OCI-LY1 (cell line): ENCODE data around the gene BMP7.

Source experiments
- H2AFZ ChIP-seq: fragments of 200-600 bp; sonication (generic), shearing (Covaris generic); 2 replicates; pipeline ENCODE4 v1.6.0; 2014; ENCODE audit warnings: antibody characterized with exemption, mild to moderate bottlenecking, low read length
- H3F3A ChIP-seq: fragments of 200-600 bp; sonication (generic), shearing (Covaris generic); 2 replicates; pipeline ENCODE4 v1.6.0; 2014; ENCODE audit warnings: mild to moderate bottlenecking, antibody characterized with exemption, low read length, moderate library complexity; ENCODE audit not compliant: insufficient read depth
- H3K27ac ChIP-seq: fragments of 200-600 bp; sonication (generic); 2 replicates; pipeline ENCODE4 v1.5.1; 2014; ENCODE audit warnings: low read length, mixed run types, mild to moderate bottlenecking, low read depth; ENCODE audit not compliant: poor library complexity, severe bottlenecking
- H3K27me3 ChIP-seq: fragments of 200-600 bp; sonication (generic); 2 replicates; pipeline ENCODE4 v1.6.0; 2014; ENCODE audit warnings: antibody characterized with exemption, mild to moderate bottlenecking, low read length, moderate library complexity; ENCODE audit not compliant: insufficient read depth
- H3K36me3 ChIP-seq: fragments of 200-600 bp; sonication (generic); 2 replicates; pipeline ENCODE4 v1.6.1; 2014; ENCODE audit warnings: mild to moderate bottlenecking, antibody characterized with exemption, low read length, moderate library complexity, mixed read lengths; ENCODE audit not compliant: insufficient read depth
- H3K4me1 ChIP-seq: fragments of 200-600 bp; sonication (generic); 2 replicates; pipeline ENCODE4 v1.5.1; 2014; ENCODE audit warnings: mild to moderate bottlenecking, low read length, moderate library complexity; ENCODE audit not compliant: insufficient read depth, severe bottlenecking
- H3K4me2 ChIP-seq: fragments of 200-600 bp; sonication (generic), shearing (Covaris generic); 2 replicates; pipeline ENCODE4 v1.6.1; 2014; ENCODE audit warnings: low read length
- H3K4me3 ChIP-seq: fragments of 200-600 bp; sonication (generic); 2 replicates; pipeline ENCODE4 v1.5.1; 2014; ENCODE audit warnings: low read length, low read depth, mild to moderate bottlenecking, mixed read lengths; ENCODE audit not compliant: poor library complexity, severe bottlenecking
- H3K79me2 ChIP-seq: fragments of 200-600 bp; shearing (Covaris generic); 2 replicates; pipeline ENCODE4 v1.6.1; 2016; ENCODE audit warnings: mixed run types, low read length, mixed read lengths; ENCODE audit not compliant: insufficient read depth
- H3K9ac ChIP-seq: fragments of 200-600 bp; sonication (generic), shearing (Covaris generic); 2 replicates; pipeline ENCODE4 v1.6.1; 2014; ENCODE audit warnings: mild to moderate bottlenecking, low read length, mixed read lengths
- H3K9me2 ChIP-seq: fragments of 200-600 bp; sonication (generic), shearing (Covaris generic); 2 replicates; pipeline ENCODE4 v1.6.1; 2014; ENCODE audit warnings: low read depth, mild to moderate bottlenecking, low read length, mixed read lengths
- H3K9me3 ChIP-seq: fragments of 200-600 bp; shearing (Covaris generic); 2 replicates; pipeline ENCODE4 v1.6.1; 2014; ENCODE audit warnings: low read length, mixed read lengths
- H4K20me1 ChIP-seq: fragments of 200-600 bp; sonication (generic), shearing (Covaris generic); 2 replicates; pipeline ENCODE4 v1.6.0; 2016; ENCODE audit warnings: mild to moderate bottlenecking, low read length; ENCODE audit not compliant: insufficient read depth
- CTCF ChIP-seq: fragments of 200-600 bp; sonication (generic), shearing (Covaris generic); IDR thresholded peaks from 2 replicates; pipeline ENCODE4 v1.5.1; 2017; ENCODE audit warnings: mild to moderate bottlenecking, antibody characterized with exemption, low read length, moderate library complexity, mixed read lengths
- EZH2 ChIP-seq: fragments of 200-600 bp; sonication (generic), shearing (Covaris generic); IDR thresholded peaks from 2 replicates; pipeline ENCODE4 v1.8.0; 2017; ENCODE audit warnings: borderline replicate concordance, mixed run types, mild to moderate bottlenecking, antibody characterized with exemption, low read length, moderate library complexity, mixed read lengths

The BMP7 gene

GRCh38 chr20:57131601-57132391, 134.6 kb downstream of the BMP7 start:
- H4K20me1 ChIP-seq: no peaks in the 10 kb centered on the region
- peaks cover 15% of the 10 kb centered on the region for H3K4me1 ChIP-seq
- H2AFZ ChIP-seq: no peak overlapping the region
- H3K9me3 ChIP-seq: no peaks in the 10 kb centered on the region
- H3K27me3 ChIP-seq: peaks cover 13% of the 10 kb centered on the region; the same call in 1 of the 2 replicates
- H3K4me2 ChIP-seq: no peak overlapping the region
- no peak overlapping the region for H3K27ac ChIP-seq
- no peaks in the 10 kb centered on the region; the same call in 1 of the 2 replicates for H3K36me3 ChIP-seq
- no peaks in the 10 kb centered on the region for H3K9me2 ChIP-seq
- no peaks in the 10 kb centered on the region for H3K79me2 ChIP-seq
- H3F3A ChIP-seq: no peaks in the 10 kb centered on the region
- no peak overlapping the region for H3K9ac ChIP-seq
- no peak overlapping the region for H3K4me3 ChIP-seq
- TF ChIP-seq CTCF (no peak), EZH2 (no peak)

GRCh38 chr20:57131077-57131476, 135.4 kb downstream of the BMP7 start:
- no peak overlapping the region for H2AFZ ChIP-seq
- no peak overlapping the region for H3K4me2 ChIP-seq
- H3K4me1 ChIP-seq: peaks cover 20% of the 10 kb centered on the region
- TF ChIP-seq CTCF: no peak
- no peak for TF ChIP-seq EZH2
- no peaks in the 10 kb centered on the region for H3K79me2 ChIP-seq
- no peaks in the 10 kb centered on the region for H3K9me2 ChIP-seq
- H3K4me3 ChIP-seq: no peak overlapping the region
- H3K27ac ChIP-seq: no peak overlapping the region
- no peaks in the 10 kb centered on the region for H4K20me1 ChIP-seq
- H3K9me3 ChIP-seq: no peaks in the 10 kb centered on the region
- peaks cover 13% of the 10 kb centered on the region; the same call in 1 of the 2 replicates for H3K27me3 ChIP-seq
- H3K9ac ChIP-seq: no peak overlapping the region
- no peaks in the 10 kb centered on the region; the same call in 1 of the 2 replicates for H3K36me3 ChIP-seq
- no peaks in the 10 kb centered on the region for H3F3A ChIP-seq

- no peak overlapping the region for H3K4me2 ChIP-seq
- no peak overlapping the region for H3K27ac ChIP-seq
- H4K20me1 ChIP-seq: no peaks in the 10 kb centered on the region
- H3K27me3 ChIP-seq: peaks cover 14% of the 10 kb centered on the region; the same call in 1 of the 2 replicates
- H3F3A ChIP-seq: no peaks in the 10 kb centered on the region
- TF ChIP-seq CTCF (no peak), EZH2 (no peak)
- H3K9me3 ChIP-seq: no peaks in the 10 kb centered on the region
- H2AFZ ChIP-seq: no peak overlapping the region
- no peaks in the 10 kb centered on the region for H3K79me2 ChIP-seq
- H3K9me2 ChIP-seq: no peaks in the 10 kb centered on the region
- no peak overlapping the region for H3K4me3 ChIP-seq
- H3K9ac ChIP-seq: no peak overlapping the region
- H3K36me3 ChIP-seq: no peaks in the 10 kb centered on the region; the same call in 1 of the 2 replicates
- peaks cover 22% of the 10 kb centered on the region for H3K4me1 ChIP-seq
Observed at GRCh38 chr20:57130160-57130772, 136.2 kb downstream of the BMP7 start.
